ENCODE data around the gene VWA7. TPM values are rescaled to one million over a fixed set of nuclear protein-coding genes. Genes with fewer than 3 reads are reported as not detected.

VWA7 gene
- total and polyA plus RNA-seq, 4 donors, result 0.23 to 1.3 (median 0.58) TPM; not detected in 1

DNA sequence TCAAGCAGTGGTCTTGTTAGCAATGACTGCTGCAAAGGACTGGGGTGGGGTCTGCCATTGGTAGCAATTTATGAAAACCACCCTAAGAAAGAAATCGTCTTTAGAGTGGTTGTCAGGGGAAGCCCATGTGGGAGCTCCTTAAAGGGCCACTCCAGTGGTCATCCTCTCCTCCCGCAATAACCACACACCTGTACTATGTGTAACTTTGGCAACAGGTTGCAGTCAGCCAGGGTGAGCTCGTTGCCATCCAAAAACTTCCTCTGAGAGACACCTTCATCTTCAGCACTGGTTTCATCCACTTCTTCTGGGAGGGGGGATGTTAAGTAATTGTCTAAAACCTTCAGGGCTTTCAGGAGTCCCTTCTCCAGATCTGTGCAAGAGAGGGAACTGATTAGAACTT is 45.1 kb downstream of the VWA7 start:
- 79 to 88% methylated on average over 3 of the region's 3 CpGs for WGBS, 2 donors
- intact Hi-C loops (cut with DNase I), result loop anchor here in 1 of 2 donors (5.0 kb wide), 1 partner anchor 445 kb away; the partner anchor contains the start of genes AGPAT1 and RNF5
- Histone ChIP-seq H3K27ac (ENCODE audit: low read depth in 1 of 2, low read length in 2 of 2) (no peak overlapping the region), H3K9me3 (ENCODE audit: control insufficient read depth, low read length) (no peaks in the 10 kb centered on the region), H3K36me3 (ENCODE audit: control insufficient read depth in 1 of 2, insufficient read depth in 2 of 2, low read length in 1 of 2) (peaks cover 2 to 3% of the 10 kb centered on the region in 2 donors), H3K4me3 (ENCODE audit: low read length in 2 of 2) (no peak overlapping the region), H3K4me1 (ENCODE audit: control insufficient read depth in 1 of 2, insufficient read depth in 2 of 2, low read length in 2 of 2) (no peaks in the 10 kb centered on the region), H3K27me3 (ENCODE audit: control insufficient read depth in 1 of 2, insufficient read depth in 2 of 2, low read length in 1 of 2) (no peaks in the 10 kb centered on the region)
- ATAC-seq (ENCODE audit: low FRiP score), result no peak
- no peak for DNase-seq

- Histone ChIP-seq H3K4me3 (ENCODE audit: low read length in 2 of 2) (no peak overlapping the region), H3K36me3 (ENCODE audit: control insufficient read depth in 1 of 2, insufficient read depth in 2 of 2, low read length in 1 of 2) (peaks cover 2 to 3% of the 10 kb centered on the region in 2 donors), H3K27ac (ENCODE audit: low read depth in 1 of 2, low read length in 2 of 2) (peak overlapping the region in 1 of 2 donors; percentile 33), H3K4me1 (ENCODE audit: control insufficient read depth in 1 of 2, insufficient read depth in 2 of 2, low read length in 2 of 2) (no peaks in the 10 kb centered on the region), H3K9me3 (ENCODE audit: control insufficient read depth, low read length) (no peaks in the 10 kb centered on the region), H3K27me3 (ENCODE audit: control insufficient read depth in 1 of 2, insufficient read depth in 2 of 2, low read length in 1 of 2) (no peaks in the 10 kb centered on the region)
- DNase-seq, result no peak
- intact Hi-C loops (cut with DNase I), result loop anchor here in 1 of 2 donors (2.0 to 5.0 kb wide), 2 partner anchors 104 to 447 kb away; partner anchors contain the start of genes AGPAT1 and RNF5
- WGBS, 2 donors, result 90 to 93% methylated on average over 11 of the region's 11 CpGs
- ATAC-seq (ENCODE audit: low FRiP score), result no peak
Observed at GRCh38 chr6:31730631-31731086, 46.5 kb downstream of the VWA7 start.

DNA sequence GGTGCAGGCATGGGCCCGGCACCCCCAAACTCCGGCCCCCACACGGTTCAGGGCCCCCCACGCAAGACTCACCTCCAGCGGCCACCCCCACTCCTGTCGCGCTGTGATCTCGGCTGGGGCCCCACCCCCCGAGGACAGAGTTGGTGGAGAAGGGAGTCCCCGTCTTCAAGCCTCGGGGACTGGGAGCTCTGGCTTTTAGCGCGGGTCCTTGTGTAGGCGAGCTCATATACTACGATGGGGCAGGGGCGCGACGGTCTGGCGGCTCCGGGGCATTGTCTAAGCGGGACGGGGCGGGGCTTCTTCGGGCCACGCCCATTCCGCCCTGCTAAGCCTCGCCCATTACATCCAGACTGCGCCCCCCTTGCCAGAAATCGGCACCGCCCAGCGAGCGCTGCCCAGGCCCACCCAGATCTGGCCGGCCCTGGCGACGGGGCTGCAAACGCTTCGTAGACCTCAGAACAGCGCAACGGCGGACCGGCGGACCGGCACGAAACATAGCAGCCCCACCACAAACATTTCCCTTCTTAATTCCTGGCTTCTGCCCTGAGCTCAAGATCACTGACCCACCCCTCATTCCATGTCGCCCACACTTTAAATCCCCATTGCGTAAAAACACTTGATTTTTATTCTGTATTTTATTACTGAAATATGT is 47.0 kb downstream of the VWA7 start:
- H3K36me3 ChIP-seq (ENCODE audit: control insufficient read depth in 1 of 2, insufficient read depth in 2 of 2, low read length in 1 of 2), result peaks cover 2 to 3% of the 10 kb centered on the region in 2 donors
- H3K4me1 ChIP-seq (ENCODE audit: control insufficient read depth in 1 of 2, insufficient read depth in 2 of 2, low read length in 2 of 2), result no peaks in the 10 kb centered on the region
- no peaks in the 10 kb centered on the region for H3K27me3 ChIP-seq (ENCODE audit: control insufficient read depth in 1 of 2, insufficient read depth in 2 of 2, low read length in 1 of 2)
- WGBS, 2 donors, result 1% methylated on average over 39 to 46 of the region's 46 CpGs
- peak overlapping the region; percentile 83 to 92 for H3K4me3 ChIP-seq (ENCODE audit: low read length in 2 of 2)
- peak overlapping the region; percentile 88 to 92 for H3K27ac ChIP-seq (ENCODE audit: low read depth in 1 of 2, low read length in 2 of 2)
- no peaks in the 10 kb centered on the region for H3K9me3 ChIP-seq (ENCODE audit: control insufficient read depth, low read length)
- DNase-seq, result peak; percentile 95 to 97
- ATAC-seq (ENCODE audit: low FRiP score), result peak; percentile 94
- intact Hi-C loops (cut with DNase I), result loop anchor here in 1 of 2 donors (1.0 to 5.0 kb wide), 5 partner anchors 49 to 447 kb away; partner anchors contain the start of genes AGPAT1, HSPA1B, LY6G5C and RNF5

- 0 to 1% methylated on average over 29 of the region's 29 CpGs for WGBS, 2 donors
- no peaks in the 10 kb centered on the region for H3K9me3 ChIP-seq (ENCODE audit: control insufficient read depth, low read length)
- intact Hi-C loops (cut with DNase I), result loop anchor here in 1 of 2 donors (1.0 to 5.0 kb wide), 3 partner anchors 49 to 223 kb away; partner anchors contain the start of genes HSPA1B and LY6G5C
- peaks cover 2 to 3% of the 10 kb centered on the region in 2 donors for H3K36me3 ChIP-seq (ENCODE audit: control insufficient read depth in 1 of 2, insufficient read depth in 2 of 2, low read length in 1 of 2)
- no peaks in the 10 kb centered on the region for H3K27me3 ChIP-seq (ENCODE audit: control insufficient read depth in 1 of 2, insufficient read depth in 2 of 2, low read length in 1 of 2)
- ATAC-seq (ENCODE audit: low FRiP score) (peak; percentile 93), DNase-seq (peak; percentile 96 to 97)
- H3K4me1 ChIP-seq (ENCODE audit: control insufficient read depth in 1 of 2, insufficient read depth in 2 of 2, low read length in 2 of 2), result no peaks in the 10 kb centered on the region
- peak overlapping the region; percentile 88 to 94 for H3K27ac ChIP-seq (ENCODE audit: low read depth in 1 of 2, low read length in 2 of 2)
- H3K4me3 ChIP-seq (ENCODE audit: low read length in 2 of 2), result peak overlapping the region; percentile 83 to 92
Observed at GRCh38 chr6:31729515-31729978, 47.6 kb downstream of the VWA7 start.

DNA sequence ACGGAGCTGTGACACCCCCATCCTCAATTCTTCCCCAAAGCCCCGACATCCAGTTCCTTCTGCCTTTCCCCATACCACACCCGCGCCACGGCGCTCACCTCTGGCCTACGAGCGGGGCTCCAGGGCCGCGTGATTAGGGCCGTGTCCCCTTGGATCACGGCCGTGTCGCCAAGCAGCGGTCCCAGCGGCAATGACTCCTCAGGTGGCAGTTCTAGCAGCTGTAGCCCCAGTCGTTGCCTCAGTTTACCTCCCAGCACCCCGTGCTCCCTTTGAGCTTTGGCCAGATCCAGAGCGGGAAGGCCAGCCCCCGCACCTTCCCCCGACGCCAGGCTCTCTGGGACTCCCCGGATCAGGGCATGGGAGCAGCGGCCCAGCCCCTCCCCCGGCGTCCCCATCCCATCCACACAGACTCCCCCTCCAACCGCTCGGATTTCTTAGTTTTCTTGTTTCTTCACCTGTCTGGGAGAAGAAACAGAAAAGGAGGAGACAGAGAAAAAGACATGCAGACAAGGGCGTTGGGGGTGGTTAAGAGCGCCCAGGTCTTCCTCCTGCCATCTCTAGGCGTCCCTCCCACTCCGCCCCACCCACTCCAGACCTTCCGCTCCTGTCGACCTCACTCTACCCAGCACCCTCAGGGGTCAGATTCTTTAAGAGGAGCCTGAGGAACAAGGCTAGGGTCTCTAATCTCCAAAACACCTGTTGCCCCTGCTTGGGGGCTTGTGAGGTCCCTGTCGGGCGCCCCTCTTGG is 48.2 kb downstream of the VWA7 start, which contains the start of gene DDAH2:
TSS of gene DDAH2 (minus strand) at position 533 of the 748 bp plus-strand sequence. CDS start at position 395, 138 bp downstream.
- peak; percentile 63 to 79 for DNase-seq
- intact Hi-C loops (cut with DNase I), result loop anchor here in 1 of 2 donors (1.0 to 5.0 kb wide), 3 partner anchors 48 to 223 kb away; partner anchors contain the start of genes HSPA1B and LY6G5C
- H3K4me3 ChIP-seq (ENCODE audit: low read length in 2 of 2), result peak within 1 kb of the TSS; percentile 83 to 92
- ATAC-seq (ENCODE audit: low FRiP score), result peak; percentile 47
- H3K36me3 ChIP-seq (ENCODE audit: control insufficient read depth in 1 of 2, insufficient read depth in 2 of 2, low read length in 1 of 2), result peaks cover 2% of the 10 kb centered on the region in 2 donors
- H3K9me3 ChIP-seq (ENCODE audit: control insufficient read depth, low read length), result no peaks in the 10 kb centered on the region
- WGBS, 2 donors, result 3 to 4% methylated on average over 36 of the region's 36 CpGs
- H3K4me1 ChIP-seq (ENCODE audit: control insufficient read depth in 1 of 2, insufficient read depth in 2 of 2, low read length in 2 of 2), result no peaks in the 10 kb centered on the region
- no peaks in the 10 kb centered on the region for H3K27me3 ChIP-seq (ENCODE audit: control insufficient read depth in 1 of 2, insufficient read depth in 2 of 2, low read length in 1 of 2)
- peak within 1 kb of the TSS; percentile 88 to 94 for H3K27ac ChIP-seq (ENCODE audit: low read depth in 1 of 2, low read length in 2 of 2)

- Histone ChIP-seq H3K36me3 (ENCODE audit: control insufficient read depth in 1 of 2, insufficient read depth in 2 of 2, low read length in 1 of 2) (peaks cover 0 to 2% of the 10 kb centered on the region in 2 donors), H3K4me3 (ENCODE audit: low read length in 2 of 2) (peak overlapping the region; percentile 83 to 92), H3K9me3 (ENCODE audit: control insufficient read depth, low read length) (no peaks in the 10 kb centered on the region), H3K27me3 (ENCODE audit: control insufficient read depth in 1 of 2, insufficient read depth in 2 of 2, low read length in 1 of 2) (no peaks in the 10 kb centered on the region), H3K27ac (ENCODE audit: low read depth in 1 of 2, low read length in 2 of 2) (peak overlapping the region in 1 of 2 donors; percentile 94), H3K4me1 (ENCODE audit: control insufficient read depth in 1 of 2, insufficient read depth in 2 of 2, low read length in 2 of 2) (no peaks in the 10 kb centered on the region)
- DNase-seq, result peak; percentile 59 to 80
- 48 to 51% methylated on average over 40 to 41 of the region's 41 CpGs for WGBS, 2 donors
- intact Hi-C loops (cut with DNase I), result loop anchor here in 1 of 2 donors (2.0 to 5.0 kb wide), 2 partner anchors 47 to 224 kb away; partner anchors contain the start of gene LY6G5C
- no peak for ATAC-seq (ENCODE audit: low FRiP score)
Observed at GRCh38 chr6:31727717-31728671, 49.1 kb downstream of the VWA7 start.

DNA sequence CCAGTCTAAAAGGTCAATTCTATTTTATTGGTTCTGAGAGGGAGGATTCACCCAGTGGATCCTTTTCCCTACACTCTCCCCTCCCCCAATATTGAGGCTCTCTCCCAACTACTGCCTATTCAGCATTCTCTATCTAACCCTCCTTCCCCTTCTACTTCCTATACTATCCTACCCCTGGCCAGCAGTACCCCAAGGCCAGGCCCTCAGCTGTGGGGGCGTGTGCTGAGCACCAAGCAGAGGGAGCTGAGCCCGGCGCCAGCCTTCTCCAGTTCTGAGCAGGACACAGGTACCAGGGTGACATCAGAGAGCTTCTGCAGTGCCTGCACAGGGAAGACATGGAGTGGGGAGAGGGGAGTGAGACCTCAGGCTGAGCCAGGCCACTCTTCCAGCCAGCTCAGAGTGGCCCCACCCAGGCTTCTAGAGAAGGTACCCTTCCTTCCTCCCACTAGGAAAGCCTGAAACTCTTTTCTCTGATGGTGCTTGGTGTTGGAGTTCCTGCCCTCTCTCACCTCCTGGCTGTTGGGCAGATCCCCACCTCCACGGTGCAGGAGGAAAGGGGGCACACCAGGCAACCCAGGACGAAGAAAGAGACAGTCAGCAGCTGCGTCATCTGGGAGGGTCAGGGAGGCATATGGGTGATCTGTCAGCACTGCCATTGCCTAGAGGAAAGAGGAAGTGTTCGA is 50.0 kb downstream of the VWA7 start:
- intact Hi-C loops (cut with DNase I), result loop anchor here in 1 of 2 donors (5.0 kb wide), 1 partner anchor 225 kb away; no protein-coding TSS in a partner anchor
- DNase-seq (peak in 1 of 2 donors; percentile 75), ATAC-seq (ENCODE audit: low FRiP score) (no peak)
- Histone ChIP-seq H3K27me3 (ENCODE audit: control insufficient read depth in 1 of 2, insufficient read depth in 2 of 2, low read length in 1 of 2) (no peaks in the 10 kb centered on the region), H3K4me1 (ENCODE audit: control insufficient read depth in 1 of 2, insufficient read depth in 2 of 2, low read length in 2 of 2) (no peaks in the 10 kb centered on the region), H3K36me3 (ENCODE audit: control insufficient read depth in 1 of 2, insufficient read depth in 2 of 2, low read length in 1 of 2) (peaks cover 0 to 2% of the 10 kb centered on the region in 2 donors), H3K27ac (ENCODE audit: low read depth in 1 of 2, low read length in 2 of 2) (no peak overlapping the region), H3K9me3 (ENCODE audit: control insufficient read depth, low read length) (no peaks in the 10 kb centered on the region), H3K4me3 (ENCODE audit: low read length in 2 of 2) (no peak overlapping the region)
- WGBS, 2 donors, result 73 to 77% methylated on average over 7 of the region's 7 CpGs
